HFFc6 (cell line): ENCODE data around the gene VPS39. TPM values are rescaled to one million over a fixed set of nuclear protein-coding genes. Genes with fewer than 3 reads are reported as not detected.

Experiments
- DNase-seq: peaks from one replicate; pipeline ENCODE4 v3.0.0-alpha.2; 2018
- H3K27ac Mint-ChIP-seq: 2 replicates; pipeline ENCODE4 v1.8.0; 2020; ENCODE audit warnings: mild to moderate bottlenecking, mixed read lengths
- H3K27me3 Mint-ChIP-seq: 2 replicates; pipeline ENCODE4 v1.8.0; 2021; ENCODE audit warnings: mild to moderate bottlenecking, moderate library complexity, mixed read lengths; ENCODE audit not compliant: insufficient read depth
- H3K36me3 Mint-ChIP-seq: 2 replicates; pipeline ENCODE4 v1.8.0; 2021; ENCODE audit warnings: low read depth, mixed read lengths
- H3K4me1 Mint-ChIP-seq: 2 replicates; pipeline ENCODE4 v1.8.0; 2020; ENCODE audit warnings: low read depth, mixed read lengths
- H3K4me3 Mint-ChIP-seq: 2 replicates; pipeline ENCODE4 v1.8.0; 2020; ENCODE audit warnings: mild to moderate bottlenecking, moderate library complexity, mixed read lengths
- H3K9me3 Mint-ChIP-seq: 2 replicates; pipeline ENCODE4 v1.8.0; 2020; ENCODE audit warnings: mild to moderate bottlenecking, mixed read lengths
- total RNA-seq, 6 experiments: library from RNA; stranded (reverse); fragmentation: NEBNext Ultra II Directional; extraction: Animal tissue kit (Norgen Biotek cat#: 25700); gene quantifications; 2 replicates in 1 of 6; 3 replicates in 5 of 6; pipeline ENCODE4 v1.2.3, GENCODE V29; 2021
- TF ChIP-seq, protein P1 (sequence below): fragments of 200-600 bp; sonication (generic); IDR thresholded peaks from 2 replicates; pipeline ENCODE4 v1.5.0; 2021; ENCODE audit warnings: antibody characterized with exemption, mild to moderate bottlenecking

The VPS39 gene
- total RNA-seq, 6 experiments from 2014 or later = 51.1 to 58.5 (median 52.8) TPM

DNA sequence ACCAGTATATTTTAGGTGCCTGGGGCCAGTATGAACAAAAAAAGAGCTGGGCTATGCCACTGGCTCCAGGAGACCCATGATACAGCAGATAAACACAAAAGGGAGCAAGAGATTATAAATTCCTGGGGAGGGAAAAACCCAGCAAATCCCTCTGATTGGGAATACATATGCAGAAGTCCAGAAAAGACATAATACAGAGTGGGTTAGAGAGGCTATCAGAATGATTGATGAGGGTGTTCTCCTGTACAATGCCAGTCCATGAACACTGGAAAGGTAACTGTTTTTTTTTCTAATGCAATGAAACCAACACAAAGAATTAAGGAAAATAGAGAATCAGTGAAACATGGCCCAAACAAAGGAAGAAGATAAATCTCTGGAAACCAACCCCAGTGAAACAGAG is 5.4 kb upstream of the VPS39 start:
- TF ChIP-seq, protein P1, sequence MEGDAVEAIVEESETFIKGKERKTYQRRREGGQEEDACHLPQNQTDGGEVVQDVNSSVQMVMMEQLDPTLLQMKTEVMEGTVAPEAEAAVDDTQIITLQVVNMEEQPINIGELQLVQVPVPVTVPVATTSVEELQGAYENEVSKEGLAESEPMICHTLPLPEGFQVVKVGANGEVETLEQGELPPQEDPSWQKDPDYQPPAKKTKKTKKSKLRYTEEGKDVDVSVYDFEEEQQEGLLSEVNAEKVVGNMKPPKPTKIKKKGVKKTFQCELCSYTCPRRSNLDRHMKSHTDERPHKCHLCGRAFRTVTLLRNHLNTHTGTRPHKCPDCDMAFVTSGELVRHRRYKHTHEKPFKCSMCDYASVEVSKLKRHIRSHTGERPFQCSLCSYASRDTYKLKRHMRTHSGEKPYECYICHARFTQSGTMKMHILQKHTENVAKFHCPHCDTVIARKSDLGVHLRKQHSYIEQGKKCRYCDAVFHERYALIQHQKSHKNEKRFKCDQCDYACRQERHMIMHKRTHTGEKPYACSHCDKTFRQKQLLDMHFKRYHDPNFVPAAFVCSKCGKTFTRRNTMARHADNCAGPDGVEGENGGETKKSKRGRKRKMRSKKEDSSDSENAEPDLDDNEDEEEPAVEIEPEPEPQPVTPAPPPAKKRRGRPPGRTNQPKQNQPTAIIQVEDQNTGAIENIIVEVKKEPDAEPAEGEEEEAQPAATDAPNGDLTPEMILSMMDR = no peak
- H3K27me3 Mint-ChIP-seq = no peaks in the 10 kb centered on the region
- H3K36me3 Mint-ChIP-seq = peaks cover 37% of the 10 kb centered on the region
- no peak overlapping the region for H3K27ac Mint-ChIP-seq
- peaks cover 7% of the 10 kb centered on the region for H3K4me1 Mint-ChIP-seq
- no peak overlapping the region for H3K4me3 Mint-ChIP-seq
- H3K9me3 Mint-ChIP-seq = no peaks in the 10 kb centered on the region
- DNase-seq = no peak

DNA sequence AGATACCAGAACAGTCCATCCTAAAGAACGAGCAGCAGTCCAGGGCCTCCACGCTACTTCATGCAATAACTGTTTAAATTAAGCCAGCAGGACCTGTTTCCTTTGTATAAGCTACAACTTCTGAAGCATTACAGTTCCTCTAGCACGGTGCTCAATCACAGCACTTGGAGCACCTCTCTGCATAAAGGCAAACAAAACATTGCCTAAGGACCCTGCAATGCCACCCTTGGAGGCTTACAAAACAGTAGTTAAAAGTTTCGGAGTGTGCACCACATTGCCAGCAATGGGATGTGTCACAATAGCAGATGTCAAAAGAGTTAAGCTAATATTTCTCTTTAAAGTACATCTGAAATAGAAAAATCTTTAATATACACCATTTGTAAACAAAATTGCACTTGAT is 2.6 kb upstream of the VPS39 start:
- Mint-ChIP-seq H3K27ac (no peak overlapping the region), H3K9me3 (no peaks in the 10 kb centered on the region), H3K36me3 (peaks cover 53% of the 10 kb centered on the region), H3K4me1 (peaks cover 25% of the 10 kb centered on the region), H3K27me3 (no peaks in the 10 kb centered on the region), H3K4me3 (no peak overlapping the region)
- TF ChIP-seq, protein P1 = no peak
- no peak for DNase-seq

DNA sequence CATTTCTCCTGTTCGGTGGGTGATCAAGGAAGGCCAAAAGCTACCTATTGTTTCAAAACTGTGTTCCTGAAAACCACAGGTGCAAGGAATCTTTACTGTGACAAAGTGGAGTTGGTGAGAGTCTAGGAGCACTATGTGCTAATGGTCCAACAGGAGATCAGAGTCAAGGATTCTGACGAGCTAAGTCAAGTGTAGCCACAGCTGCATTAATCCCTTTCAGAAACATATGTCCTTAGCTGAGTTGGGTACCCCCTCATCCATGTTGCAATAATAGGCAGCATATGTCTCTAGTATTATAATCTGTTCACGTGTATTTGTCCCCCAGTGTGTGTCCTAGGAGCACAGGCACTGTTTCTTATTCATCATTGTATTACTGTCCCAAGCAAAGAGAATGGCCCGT is 1.7 kb downstream of the VPS39 start:
- no peak for DNase-seq
- no peaks in the 10 kb centered on the region for H3K27me3 Mint-ChIP-seq
- H3K36me3 Mint-ChIP-seq = peaks cover 38% of the 10 kb centered on the region
- no peaks in the 10 kb centered on the region for H3K9me3 Mint-ChIP-seq
- TF ChIP-seq, protein P1 = no peak
- H3K4me1 Mint-ChIP-seq = peaks cover 55% of the 10 kb centered on the region
- H3K4me3 Mint-ChIP-seq = peak overlapping the region; percentile 99
- no peak overlapping the region for H3K27ac Mint-ChIP-seq

DNA sequence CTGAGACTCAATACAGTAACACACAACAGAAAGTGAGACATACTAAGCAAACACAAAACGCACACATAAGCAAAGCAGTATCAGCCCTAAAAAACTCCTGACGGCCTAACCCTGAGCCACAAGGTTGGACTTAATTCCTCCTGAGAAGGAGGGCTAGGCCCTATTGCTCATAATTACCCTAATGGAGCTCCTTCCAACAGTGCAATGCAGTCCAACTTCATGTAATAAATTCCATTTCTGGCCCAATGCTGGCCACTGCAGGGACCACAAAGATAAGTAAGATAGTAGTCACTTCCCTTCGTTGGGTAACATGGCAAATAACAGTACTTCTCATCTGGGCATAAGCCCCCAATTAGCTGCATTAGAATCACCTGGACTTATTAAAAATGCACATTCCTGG is 4.2 kb downstream of the VPS39 start:
- TF ChIP-seq, protein P1 = no peak
- Mint-ChIP-seq H3K27ac (no peak overlapping the region), H3K4me3 (no peak overlapping the region), H3K9me3 (no peaks in the 10 kb centered on the region), H3K36me3 (peaks cover 25% of the 10 kb centered on the region), H3K4me1 (peaks cover 73% of the 10 kb centered on the region), H3K27me3 (no peaks in the 10 kb centered on the region)
- peak; percentile 24 for DNase-seq

DNA sequence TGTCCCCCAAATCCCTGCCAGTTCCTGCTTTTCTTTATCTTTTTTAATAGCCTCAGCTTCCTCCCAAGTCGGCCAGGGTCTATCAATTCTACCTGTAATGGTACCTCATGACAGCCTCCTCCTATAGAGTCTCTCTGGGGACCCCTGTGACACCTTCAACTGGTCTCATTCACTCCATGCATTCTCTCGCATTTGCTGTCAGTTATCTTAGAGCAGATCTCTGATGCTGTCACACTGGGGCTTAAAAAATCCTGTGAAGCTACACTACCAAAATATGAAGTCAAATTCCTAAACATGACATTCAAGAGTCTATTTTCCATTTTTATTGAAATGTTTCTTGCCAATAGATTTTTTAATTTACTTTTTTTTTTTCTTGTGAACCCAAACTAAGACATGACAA is 5.5 kb downstream of the VPS39 start:
- H3K9me3 Mint-ChIP-seq = no peaks in the 10 kb centered on the region
- no peak for DNase-seq
- peaks cover 19% of the 10 kb centered on the region for H3K36me3 Mint-ChIP-seq
- TF ChIP-seq, protein P1 = no peak
- H3K4me3 Mint-ChIP-seq = no peak overlapping the region; the same call in 1 of the 2 replicates
- no peak overlapping the region; the same call in 1 of the 2 replicates for H3K27ac Mint-ChIP-seq
- H3K27me3 Mint-ChIP-seq = no peaks in the 10 kb centered on the region
- peaks cover 76% of the 10 kb centered on the region for H3K4me1 Mint-ChIP-seq

DNA sequence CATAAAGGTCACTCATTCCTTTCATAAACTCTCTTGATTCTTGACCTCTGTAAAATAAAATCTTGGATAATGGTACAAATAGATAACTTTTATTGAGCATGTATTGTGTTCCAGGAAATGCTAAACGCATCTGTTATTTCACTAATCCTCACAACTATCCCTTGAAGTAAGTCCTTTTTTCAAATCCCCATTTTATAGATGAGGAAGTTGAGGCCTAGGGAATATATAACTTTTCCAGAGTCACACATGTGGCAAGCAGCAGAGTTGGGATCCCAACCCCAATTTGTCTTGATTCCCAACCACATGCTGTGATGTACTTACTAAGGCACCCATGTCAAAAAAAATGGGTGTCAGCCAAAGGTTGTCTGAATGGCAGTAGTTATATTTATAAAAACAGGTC is 6.3 kb downstream of the VPS39 start:
- Mint-ChIP-seq H3K27ac (no peak overlapping the region), H3K9me3 (no peaks in the 10 kb centered on the region), H3K4me1 (peaks cover 72% of the 10 kb centered on the region), H3K27me3 (no peaks in the 10 kb centered on the region), H3K36me3 (peaks cover 12% of the 10 kb centered on the region), H3K4me3 (no peak overlapping the region)
- TF ChIP-seq, protein P1 = no peak
- no peak for DNase-seq
